Activated CD8-positive, alpha-beta memory T cell treated with anti-CD3 and anti-CD28 coated beads, Interleukin-2, amount 50 U/mL, for 48 hours (primary cell): ENCODE results near the gene SMKR1.
"Not testable (repeated sequence)": the region's sequence is repeated elsewhere in the genome, so short reads cannot be mapped to it uniquely, and the experiment has no call there.

ENCODE experiments used
- DNase-seq: peaks from one replicate; pipeline ENCODE4 v3.0.0-alpha.2; 2020

The SMKR1 gene

GRCh38 chr7:129530795-129531391 lies 28.6 kb downstream of the SMKR1 start:
- peak; percentile 58 for DNase-seq

DNA sequence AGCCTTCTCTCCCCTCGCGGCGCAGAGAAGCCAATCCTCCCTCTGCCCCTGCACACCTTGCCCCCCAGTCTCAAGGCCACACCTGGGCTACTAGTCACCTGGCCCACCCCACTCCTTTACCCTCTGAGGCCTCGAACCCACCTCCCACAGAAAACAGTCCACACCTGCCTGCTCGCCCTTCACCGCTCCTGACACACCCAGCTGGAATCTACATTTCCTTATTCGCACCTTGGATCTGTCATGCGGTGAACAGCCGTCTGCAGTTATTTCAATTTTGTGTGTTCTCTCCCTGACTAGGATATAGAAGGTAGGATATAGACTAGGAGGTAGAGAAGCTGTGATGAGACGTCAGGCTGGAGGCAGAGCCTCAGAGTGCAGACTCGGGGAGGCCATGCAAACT lies 29.4 kb downstream of the SMKR1 start:
- DNase-seq = no peak

GRCh38 chr7:129532375-129532774 lies 30.0 kb downstream of the SMKR1 start:
- DNase-seq = no peak

- not testable (repeated sequence) for DNase-seq
These were observed 32.4 kb downstream of the SMKR1 start for GRCh38 chr7:129534558-129535274.

DNA sequence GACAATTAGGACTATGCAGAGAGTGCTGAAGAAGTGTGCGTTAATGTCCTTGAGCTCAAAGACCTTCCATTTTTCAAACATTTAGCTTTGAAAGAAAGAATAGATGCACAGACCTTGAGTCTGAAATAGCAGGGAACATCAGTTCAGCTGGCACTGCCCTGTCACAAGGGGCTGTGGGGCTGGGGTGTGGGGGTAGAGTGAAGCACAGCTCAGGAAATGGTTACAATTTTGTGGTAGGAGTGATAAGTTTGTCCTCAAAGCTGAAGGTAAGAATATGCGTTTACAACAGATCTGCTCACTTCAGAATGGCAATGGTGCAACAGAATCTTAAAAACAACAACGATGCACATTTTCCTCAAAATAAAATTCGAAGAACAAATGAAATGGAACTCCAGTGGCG lies 33.6 kb downstream of the SMKR1 start:
- DNase-seq = no peak

- no peak for DNase-seq
These were observed 34.0 kb downstream of the SMKR1 start for GRCh38 chr7:129536323-129536722.

DNA sequence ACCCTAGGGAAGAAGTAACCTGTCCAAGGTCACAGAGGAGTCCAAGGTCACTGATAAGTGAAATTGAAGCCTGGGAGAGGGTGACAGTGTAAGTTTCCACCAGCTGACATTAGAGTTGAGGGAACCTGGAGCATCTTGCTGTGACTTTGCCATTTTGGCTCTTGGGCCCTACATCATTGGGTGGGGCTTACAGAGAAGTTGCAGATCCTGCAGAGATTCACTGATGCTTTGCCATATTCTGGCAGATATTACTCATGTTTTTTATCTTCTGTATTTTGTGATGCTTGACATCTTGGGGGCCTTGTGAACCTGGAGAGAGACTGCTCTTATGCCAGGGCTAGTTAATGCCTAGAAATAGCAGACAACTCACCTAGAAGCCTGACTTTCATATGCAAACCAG lies 36.5 kb downstream of the SMKR1 start:
- DNase-seq = no peak

DNA sequence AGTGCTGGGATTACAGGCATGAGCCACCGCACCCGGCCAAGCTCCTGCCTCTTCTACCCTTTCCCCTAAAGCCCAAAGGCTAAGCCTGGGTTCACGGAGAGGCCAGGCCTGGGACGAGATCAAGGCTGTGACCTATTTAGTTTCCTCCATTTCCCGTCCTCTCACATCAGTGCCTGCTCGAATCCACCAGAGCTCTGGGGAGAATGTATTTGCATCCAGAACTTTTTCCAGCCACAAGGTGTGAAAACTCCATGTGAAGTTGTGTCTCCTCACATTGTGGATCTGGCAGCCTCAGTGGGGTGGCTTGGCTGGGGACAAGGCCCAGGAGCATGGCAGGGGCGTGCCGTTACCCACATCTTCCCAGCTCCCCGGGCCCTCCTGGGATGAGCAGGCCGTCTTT lies 38.0 kb downstream of the SMKR1 start:
- DNase-seq = no peak

- no peak for DNase-seq
These were observed 42.4 kb downstream of the SMKR1 start for GRCh38 chr7:129544700-129545099.

DNA sequence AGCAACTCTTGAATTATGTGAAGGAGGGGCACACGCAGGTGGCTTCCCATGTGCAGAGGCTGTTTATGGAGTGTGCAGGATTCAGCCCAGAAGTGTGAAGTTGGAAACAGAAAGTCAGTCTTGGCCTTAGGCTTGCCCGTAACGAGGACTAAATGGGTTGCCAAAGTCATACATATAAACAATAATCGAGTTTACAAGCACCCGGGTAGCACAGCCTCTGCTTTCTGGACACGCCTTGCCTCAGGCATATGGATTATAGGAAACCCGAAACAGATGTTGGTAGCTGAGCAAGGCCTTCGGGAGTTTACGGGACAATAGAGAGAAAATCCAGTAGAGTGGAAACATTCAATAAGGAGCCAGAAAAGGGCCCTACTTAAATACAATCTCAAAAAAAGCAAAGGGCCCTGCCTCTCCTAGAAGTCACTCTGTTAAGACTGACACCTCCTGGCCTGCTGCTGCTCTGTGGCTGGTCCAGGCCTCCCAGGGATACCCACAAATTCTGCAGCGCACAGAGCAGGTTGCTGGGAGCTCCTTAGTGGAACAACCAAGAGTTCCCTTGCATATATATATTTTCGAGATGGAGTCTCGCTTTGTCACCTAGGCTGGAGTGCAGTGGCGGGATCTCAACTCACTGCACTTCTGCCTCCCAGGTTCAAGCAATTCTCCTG lies 48.5 kb downstream of the SMKR1 start:
- DNase-seq = no peak

- DNase-seq = peak; percentile 71
These were observed 51.6 kb downstream of the SMKR1 start for GRCh38 chr7:129553899-129554461.

DNA sequence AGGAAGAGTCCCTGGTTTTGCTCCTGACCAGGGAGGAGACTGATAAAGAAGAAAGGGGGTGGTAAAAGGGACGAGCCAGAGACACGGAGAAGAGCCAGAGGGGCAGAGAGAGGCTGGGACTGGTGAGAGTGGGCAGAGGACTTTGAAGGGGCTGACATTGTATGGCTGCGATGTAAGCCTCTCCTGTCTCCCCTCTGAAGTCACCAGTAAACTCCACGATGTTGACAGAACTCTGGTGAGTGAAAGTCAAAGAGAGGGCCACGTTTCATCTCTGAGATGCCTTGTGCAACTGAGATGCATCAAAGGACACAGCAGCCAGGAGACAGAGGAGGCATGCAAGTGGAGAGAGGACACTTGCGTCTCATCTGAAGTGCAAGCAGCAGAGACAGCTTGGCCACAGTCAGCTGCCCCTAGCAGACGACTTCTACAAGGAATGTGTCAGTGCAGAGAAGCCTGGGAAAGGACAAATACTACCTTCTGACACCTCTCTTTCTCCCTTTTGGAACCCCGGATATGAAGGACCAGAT lies 54.3 kb downstream of the SMKR1 start:
- no peak for DNase-seq

- no peak for DNase-seq
These were observed 55.6 kb downstream of the SMKR1 start for GRCh38 chr7:129557686-129558481.

DNA sequence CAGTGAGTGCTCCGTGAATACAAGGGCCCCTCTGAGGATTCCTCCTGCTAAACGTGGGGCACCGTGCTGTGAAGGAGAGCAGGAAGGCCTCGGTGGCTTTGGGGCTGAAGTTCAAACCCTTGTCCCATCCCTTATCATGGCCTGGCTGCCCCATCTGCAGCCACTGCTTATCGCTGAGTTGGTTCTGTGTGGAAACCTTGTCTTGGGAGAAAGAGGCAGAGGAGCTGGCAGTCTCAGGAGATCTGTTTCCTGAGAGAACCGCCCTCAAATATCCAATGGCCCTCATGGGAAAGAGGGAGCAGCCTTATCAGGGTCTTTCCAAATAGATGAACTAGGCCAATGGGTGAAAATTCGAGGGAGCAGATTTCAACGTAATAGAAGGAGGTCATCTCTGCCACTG lies 57.2 kb downstream of the SMKR1 start:
- no peak for DNase-seq

DNA sequence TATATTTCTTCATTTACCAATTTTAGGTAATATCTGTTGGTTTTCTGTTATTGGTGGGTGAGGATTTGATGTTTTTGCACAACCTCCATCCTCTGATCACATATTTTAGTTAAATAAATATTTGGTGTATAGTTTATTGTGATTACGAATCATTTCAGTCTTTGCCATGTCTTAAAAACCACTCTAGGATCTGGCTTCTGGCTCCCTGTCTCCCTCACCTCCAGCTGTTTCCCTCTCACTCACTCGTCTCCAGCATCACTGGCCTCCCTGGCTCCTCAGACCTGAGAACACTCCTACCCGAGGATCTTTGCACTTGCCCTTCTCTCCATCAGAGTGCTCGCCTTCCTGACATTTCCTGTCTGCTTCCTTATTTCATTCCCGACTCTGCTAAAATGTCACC lies 58.5 kb downstream of the SMKR1 start:
- DNase-seq = no peak

- no peak for DNase-seq
These were observed 59.5 kb downstream of the SMKR1 start for GRCh38 chr7:129561677-129562359.
